ENCODE results near the gene ATRAID. TPM values are rescaled to one million over a fixed set of nuclear protein-coding genes. Genes with fewer than 3 reads are reported as not detected.

Gene ATRAID
- total RNA-seq, 6 experiments from 2014 or later, result 30.7 to 65.8 (median 35.9) TPM

GRCh38 chr2:27217173-27218121, 5.6 kb downstream of the ATRAID start, which contains the start of gene CAD:
Gene CAD (plus strand): TSS chr2:27217369. CDS start chr2:27217552, 183 bp downstream.
- intact Hi-C loops (cut with DNase I), result no loop called here
- 5% methylated on average over 36 of the region's 72 CpGs for WGBS (ENCODE audit: insufficient coverage, low coverage, low lambda C conversion rate, missing lambda C conversion rate)

GRCh38 chr2:27218614-27219013, 6.8 kb downstream of the ATRAID start:
- intact Hi-C loops (cut with DNase I), result no loop called here
- Histone ChIP-seq H3K27ac (no peak overlapping the region), H3K9me3 (no peaks in the 10 kb centered on the region), H3K27me3 (no peaks in the 10 kb centered on the region), H3K36me3 (peaks cover 0 to 28% (median 12%) of the 10 kb centered on the region in 4 donors), H3K4me3 (no peak overlapping the region), H3K4me1 (peaks cover 0 to 9% (median 0%) of the 10 kb centered on the region in 4 donors)
- WGBS (ENCODE audit: insufficient coverage, low coverage, low lambda C conversion rate, missing lambda C conversion rate), result 87% methylated on average over 2 of the region's 4 CpGs
- no peak for TF ChIP-seq CTCF (IDR thresholded peaks at IDR 0.05)
- TF ChIP-seq POLR2A (IDR thresholded peaks at IDR 0.05), result no peak
- no peak for ATAC-seq
- DNase-seq, result peak in 1 of 3 donors; percentile 15

More at GRCh38 chr2:27217173-27218121, 5.6 kb downstream of the ATRAID start, which contains the start of gene CAD:
- DNase-seq, result peak; percentile 89 to 92 (median 90)
- Histone ChIP-seq H3K4me1 (peaks cover 0 to 16% (median 3%) of the 10 kb centered on the region in 4 donors), H3K27me3 (no peaks in the 10 kb centered on the region), H3K4me3 (peak within 1 kb of the TSS; percentile 63 to 75 (median 65)), H3K9me3 (no peaks in the 10 kb centered on the region), H3K27ac (peak within 1 kb of the TSS; percentile 32 to 47 (median 36)), H3K36me3 (peaks cover 0 to 18% (median 6%) of the 10 kb centered on the region in 4 donors)
- ATAC-seq, result peak; percentile 93 to 95 (median 94)
- peak; percentile 18 to 49 (median 34) for TF ChIP-seq CTCF (IDR thresholded peaks at IDR 0.05)
- peak; percentile 35 for TF ChIP-seq POLR2A (IDR thresholded peaks at IDR 0.05)

DNA sequence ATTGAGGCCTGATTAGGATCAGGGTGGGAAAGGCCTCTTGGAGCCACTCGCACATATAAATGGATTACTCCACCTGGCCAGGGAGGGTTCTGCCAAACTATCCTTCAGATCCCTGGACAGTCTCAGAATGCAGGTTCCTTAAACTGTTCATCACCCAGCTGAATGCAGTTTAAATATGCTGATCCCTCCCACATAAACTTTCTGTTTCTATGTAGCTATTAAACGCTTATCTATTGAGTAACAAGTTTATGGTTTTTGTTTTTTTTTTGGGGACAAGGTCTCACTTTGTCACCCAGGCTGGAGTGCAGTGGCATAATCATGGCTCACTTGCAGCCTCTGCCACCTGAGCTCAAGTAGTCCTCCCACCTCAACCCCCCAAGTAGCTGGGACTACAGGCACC, 7.2 kb downstream of the ATRAID start:
- ATAC-seq (no peak), DNase-seq (peak in 1 of 3 donors; percentile 13)
- TF ChIP-seq POLR2A (IDR thresholded peaks at IDR 0.05), result no peak
- no peak for TF ChIP-seq CTCF (IDR thresholded peaks at IDR 0.05)
- H3K27me3 ChIP-seq, result no peaks in the 10 kb centered on the region
- 62% methylated on average over 2 of the region's 2 CpGs for WGBS (ENCODE audit: insufficient coverage, low coverage, low lambda C conversion rate, missing lambda C conversion rate)
- H3K4me3 ChIP-seq, result no peak overlapping the region
- H3K9me3 ChIP-seq, result no peaks in the 10 kb centered on the region
- no peak overlapping the region for H3K27ac ChIP-seq
- intact Hi-C loops (cut with DNase I), result no loop called here
- peaks cover 0 to 33% (median 14%) of the 10 kb centered on the region in 4 donors for H3K36me3 ChIP-seq
- peaks cover 0 to 6% (median 0%) of the 10 kb centered on the region in 4 donors for H3K4me1 ChIP-seq

GRCh38 chr2:27220091-27220490, 8.2 kb downstream of the ATRAID start:
- DNase-seq, result peak in 1 of 3 donors; percentile 4
- no peaks in the 10 kb centered on the region for H3K27me3 ChIP-seq
- TF ChIP-seq POLR2A (IDR thresholded peaks at IDR 0.05) (no peak), CTCF (IDR thresholded peaks at IDR 0.05) (no peak)
- no peak for ATAC-seq
- no peak overlapping the region for H3K27ac ChIP-seq
- intact Hi-C loops (cut with DNase I), result no loop called here
- peaks cover 0 to 6% (median 0%) of the 10 kb centered on the region in 4 donors for H3K4me1 ChIP-seq
- 88% methylated on average over 7 of the region's 7 CpGs for WGBS (ENCODE audit: insufficient coverage, low coverage, low lambda C conversion rate, missing lambda C conversion rate)
- no peaks in the 10 kb centered on the region for H3K9me3 ChIP-seq
- H3K36me3 ChIP-seq, result peaks cover 2 to 41% (median 22%) of the 10 kb centered on the region in 4 donors
- no peak overlapping the region for H3K4me3 ChIP-seq
